ENCODE data around the gene ROCK2. TPM values are rescaled to one million over a fixed set of nuclear protein-coding genes. Genes with fewer than 3 reads are reported as not detected.

The ROCK2 gene
- total RNA-seq, 1 experiment from 2014 or later: 25.9 TPM

- TF ChIP-seq ZNF232 (CRISPR knock-in tag; IDR thresholded peaks at IDR 0.05) (no peak), USF2 (CRISPR knock-in tag; IDR thresholded peaks at IDR 0.05) (no peak), TEAD1 (CRISPR knock-in tag; IDR thresholded peaks at IDR 0.05) (no peak)
These were observed 115.7 kb downstream of the ROCK2 start (continued) for GRCh38 chr2:11228692-11229091.

GRCh38 chr2:11227595-11227994, 116.8 kb downstream of the ROCK2 start:
- Mint-ChIP-seq H3K27ac (no peak overlapping the region), H3K9me3 (no peaks in the 10 kb centered on the region), H3K27me3 (ENCODE audit: low read depth) (no peaks in the 10 kb centered on the region), H3K4me1 (peaks cover 31% of the 10 kb centered on the region), H3K4me3 (no peak overlapping the region), H3K36me3 (no peaks in the 10 kb centered on the region)
- ATAC-seq (no peak), DNase-seq (ENCODE audit: low spot score) (no peak)
- TF ChIP-seq ZNF263 (CRISPR knock-in tag; IDR thresholded peaks at IDR 0.05; ENCODE audit: low read depth) (no peak), EMX1 (CRISPR knock-in tag; IDR thresholded peaks at IDR 0.05) (no peak), ZNF425 (CRISPR knock-in tag; conservative IDR thresholded peaks at IDR 0.05) (no peak)
- ChIA-PET POLR2A (no interaction called here), CTCF (no interaction called here)

- Mint-ChIP-seq H3K27me3 (ENCODE audit: low read depth) (no peaks in the 10 kb centered on the region), H3K4me1 (peaks cover 31% of the 10 kb centered on the region), H3K27ac (peak overlapping the region; percentile 76; the same call in 1 of the 2 replicates), H3K36me3 (peaks cover 6% of the 10 kb centered on the region), H3K9me3 (no peaks in the 10 kb centered on the region), H3K4me3 (no peak overlapping the region)
- ATAC-seq (no peak), DNase-seq (ENCODE audit: low spot score) (no peak)
- ChIA-PET POLR2A (no interaction called here), CTCF (interaction anchor here (0.9 to 1.7 kb wide), 6 partner anchors 26 to 359 kb away, joined by 3 to 6 read pairs (median 4); a partner anchor contains a TSS)
- no peak for TF ChIP-seq ZBTB43 (CRISPR knock-in tag; IDR thresholded peaks at IDR 0.05)
- no peak for TF ChIP-seq FOXP1 (CRISPR knock-in tag; IDR thresholded peaks at IDR 0.05; ENCODE audit: borderline replicate concordance)
- TF ChIP-seq ZNF416 (CRISPR knock-in tag; IDR thresholded peaks at IDR 0.05): no peak
- 0 out of 2 replicates have a peak, but pooled peaks have one; percentile 52 for TF ChIP-seq ZNF317 (CRISPR knock-in tag; IDR thresholded peaks at IDR 0.05; ENCODE audit: borderline replicate concordance, low read depth)
- no peak for TF ChIP-seq OVOL2 (CRISPR knock-in tag; IDR thresholded peaks at IDR 0.05; ENCODE audit: borderline replicate concordance)
- no peak for TF ChIP-seq AR (CRISPR knock-in tag; IDR thresholded peaks at IDR 0.05)
These were observed 119.5 kb downstream of the ROCK2 start for GRCh38 chr2:11224887-11225286.

GRCh38 chr2:11222845-11223244, 121.6 kb downstream of the ROCK2 start:
- no peak overlapping the region for H3K4me3 Mint-ChIP-seq
- no peak for TF ChIP-seq GTF2I (CRISPR knock-in tag; conservative IDR thresholded peaks at IDR 0.05)
- no peak for TF ChIP-seq MLX (CRISPR knock-in tag; IDR thresholded peaks at IDR 0.05)
- TF ChIP-seq NR3C1 (CRISPR knock-in tag; conservative IDR thresholded peaks at IDR 0.05; ENCODE audit: low read depth): no peak
- TF ChIP-seq RORB (CRISPR knock-in tag; IDR thresholded peaks at IDR 0.05): no peak
- TF ChIP-seq USF1 (CRISPR knock-in tag; IDR thresholded peaks at IDR 0.05): no peak
- no peak for TF ChIP-seq NFATC4 (CRISPR knock-in tag; IDR thresholded peaks at IDR 0.05)
- no peak for TF ChIP-seq SMAD4 (CRISPR knock-in tag; IDR thresholded peaks at IDR 0.05)
- no peak for TF ChIP-seq HMGA2 (CRISPR knock-in tag; IDR thresholded peaks at IDR 0.05)
- TF ChIP-seq NFE2L1 (CRISPR knock-in tag; IDR thresholded peaks at IDR 0.05): no peak
- TF ChIP-seq MYBL2 (CRISPR knock-in tag; IDR thresholded peaks at IDR 0.05): no peak
- TF ChIP-seq PREB (CRISPR knock-in tag; IDR thresholded peaks at IDR 0.05; ENCODE audit: borderline replicate concordance): no peak

More at GRCh38 chr2:11222845-11223244, 121.6 kb downstream of the ROCK2 start:
- no peak overlapping the region for H3K27ac Mint-ChIP-seq
- DNase-seq (ENCODE audit: low spot score) (no peak), ATAC-seq (no peak)
- peaks cover 31% of the 10 kb centered on the region for H3K4me1 Mint-ChIP-seq
- no peaks in the 10 kb centered on the region for H3K27me3 Mint-ChIP-seq (ENCODE audit: low read depth)
- H3K9me3 Mint-ChIP-seq: peaks cover 4% of the 10 kb centered on the region; the same call in 1 of the 2 replicates
- peaks cover 19% of the 10 kb centered on the region for H3K36me3 Mint-ChIP-seq
- POLR2A ChIA-PET: no interaction called here
- CTCF ChIA-PET: no interaction called here

Measured in WTC11 (cell line).